Head of caudate nucleus (tissue), 42 donors: Measurements from ENCODE around the gene RALB.
"Not testable (repeated sequence)": the region's sequence is repeated elsewhere in the genome, so short reads cannot be mapped to it uniquely, and the experiment has no call there.

Experiments
- DNase-seq, 42 donors: peaks; one replicate each; pipeline versions ENCODE4 v3.0.0 to v3.0.0-alpha.2; 2020 to 2021; ENCODE audit warnings: mixed read lengths in 7 of 42
- intact Hi-C: fragments of 100-400 bp; cut with DNase I; formaldehyde crosslinking; loops from one replicate; pipeline ENCODE4 v1.15.0; 2022

The RALB gene

GRCh38 chr2:120319123-120319522 is 66.5 kb downstream of the RALB start:
- DNase-seq = no peak
- intact Hi-C loops = loop anchor here (10.0 kb wide), 2 partner anchors 94 to 214 kb away; partner anchors contain the start of gene TMEM185B

DNA sequence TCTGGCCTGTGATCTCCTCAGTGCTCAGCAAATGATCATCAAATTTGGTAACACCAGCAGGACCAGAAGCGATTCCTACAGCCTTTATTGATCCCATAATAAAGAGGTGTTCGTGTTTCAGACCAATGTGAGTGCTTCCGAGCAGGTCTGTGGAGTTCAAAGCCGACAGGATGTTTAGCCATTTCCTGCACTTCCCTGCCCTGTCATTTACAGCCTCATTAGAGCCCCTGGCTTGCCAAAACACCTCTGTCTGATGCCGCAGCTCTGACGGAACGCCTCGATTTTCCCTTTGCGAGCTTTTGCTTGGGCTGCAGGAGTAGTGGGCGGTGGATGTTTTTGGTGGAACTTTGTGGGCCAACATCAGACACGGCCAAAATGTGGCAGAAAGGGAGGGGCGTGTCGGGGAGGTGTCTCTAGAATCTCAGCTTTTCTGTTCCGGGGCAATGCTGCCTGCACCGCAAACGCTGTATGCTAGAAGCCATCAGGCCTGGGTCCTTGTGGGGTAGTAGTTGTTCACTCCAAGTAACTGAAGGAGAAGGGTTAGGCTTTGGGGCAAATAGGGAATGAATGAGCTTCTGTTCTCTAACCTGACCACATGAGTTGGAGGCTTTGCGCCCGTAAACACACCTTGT is 67.2 kb downstream of the RALB start:
- intact Hi-C loops = loop anchor here (10.0 kb wide), 2 partner anchors 95 to 215 kb away; partner anchors contain the start of gene TMEM185B

GRCh38 chr2:120320318-120320851 is 67.7 kb downstream of the RALB start:
- intact Hi-C loops = no loop called here
- DNase-seq = no peak

More for the DNA sequence above, 67.2 kb downstream of the RALB start:
- no peak for DNase-seq

DNA sequence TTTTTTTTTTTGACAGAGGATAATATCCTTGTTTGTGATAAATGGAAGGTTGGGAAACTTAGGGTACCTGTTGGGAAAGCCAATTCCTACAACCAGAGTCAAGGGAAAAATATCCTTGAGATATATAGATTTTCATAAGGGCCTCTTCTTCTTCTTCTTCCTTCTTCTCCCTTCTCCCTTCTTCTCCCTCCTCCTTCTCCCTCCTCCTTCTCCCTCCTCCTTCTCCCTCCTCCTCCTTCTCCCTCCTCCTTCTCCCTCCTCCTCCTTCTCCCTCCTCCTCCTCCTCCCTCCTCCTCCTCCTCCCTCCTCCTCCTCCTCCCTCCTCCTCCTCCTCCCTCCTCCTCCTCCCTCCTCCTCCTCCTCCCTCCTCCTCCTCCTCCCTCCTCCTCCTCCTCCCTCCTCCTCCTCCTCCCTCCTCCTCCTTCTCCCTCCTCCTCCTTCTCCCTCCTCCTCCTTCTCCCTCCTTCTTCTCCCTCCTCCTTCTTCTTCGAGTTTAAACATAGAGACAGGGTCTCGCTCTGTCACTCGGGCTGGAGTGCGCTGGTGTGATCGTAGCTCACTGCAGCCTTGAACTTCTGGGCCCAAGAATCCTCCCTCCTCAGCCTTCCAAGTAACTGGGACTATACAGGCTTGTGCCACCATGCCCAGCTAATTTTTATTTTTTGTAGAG is 68.4 kb downstream of the RALB start:
- intact Hi-C loops, DNase-seq: not testable (repeated sequence)

- DNase-seq = no peak
- intact Hi-C loops = no loop called here
Observed at GRCh38 chr2:120321721-120322284, 69.2 kb downstream of the RALB start.

- DNase-seq = no peak
- intact Hi-C loops = no loop called here
Observed at GRCh38 chr2:120322329-120322728, 69.7 kb downstream of the RALB start.

DNA sequence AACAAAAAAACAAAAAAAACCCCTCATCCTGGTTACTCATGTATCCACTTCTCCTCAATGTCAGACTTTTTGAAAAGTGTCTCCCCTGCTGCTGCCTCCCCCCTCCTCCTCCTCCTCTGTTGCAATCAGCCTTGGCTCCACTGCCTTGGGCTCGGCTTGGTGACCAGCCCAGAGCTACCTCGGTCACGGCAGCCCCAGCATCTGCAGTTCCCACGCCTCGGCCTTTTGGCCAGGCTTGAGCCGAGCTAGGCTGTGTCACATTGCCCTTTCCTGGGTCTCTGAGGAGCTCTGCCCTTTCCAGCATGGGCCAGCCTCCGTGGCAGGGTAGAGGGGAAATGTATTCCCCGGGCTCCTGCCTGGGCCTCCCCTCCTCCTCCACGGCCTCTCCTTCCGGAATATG is 70.6 kb downstream of the RALB start:
- DNase-seq = peak in 9 of 42 donors; percentile 15 to 78 (median 53)

DNA sequence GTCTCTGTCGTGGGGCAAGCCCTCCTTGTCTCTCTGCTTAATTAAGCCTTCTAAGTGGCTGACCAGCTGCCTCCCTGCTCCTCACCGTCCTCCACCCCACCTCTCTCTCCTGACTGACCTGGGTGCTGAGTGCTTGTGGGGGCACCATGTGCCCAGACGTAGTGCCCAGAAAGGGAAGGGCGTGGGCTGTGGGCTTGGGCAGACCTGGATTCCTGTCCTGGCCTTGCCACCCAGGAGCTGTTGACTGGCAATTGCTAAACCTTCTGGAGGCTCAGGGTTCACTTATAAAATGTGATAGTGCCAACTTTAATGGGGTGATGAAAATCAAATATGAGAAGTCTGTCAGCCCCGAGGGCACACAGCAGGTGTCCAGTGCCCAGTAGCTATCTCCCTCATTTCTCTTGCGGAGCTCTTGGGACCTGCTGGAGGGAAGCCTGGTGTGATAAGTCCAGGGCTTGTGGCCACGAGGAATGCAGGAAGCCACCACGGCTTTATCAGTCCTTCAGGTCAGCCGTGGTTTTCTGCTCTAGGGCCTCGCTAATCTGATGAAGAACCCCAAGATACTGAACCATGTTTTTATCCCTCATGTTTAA is 71.3 kb downstream of the RALB start:
- no peak for DNase-seq
- intact Hi-C loops = no loop called here

More for the DNA sequence above, 70.6 kb downstream of the RALB start:
- intact Hi-C loops = no loop called here

DNA sequence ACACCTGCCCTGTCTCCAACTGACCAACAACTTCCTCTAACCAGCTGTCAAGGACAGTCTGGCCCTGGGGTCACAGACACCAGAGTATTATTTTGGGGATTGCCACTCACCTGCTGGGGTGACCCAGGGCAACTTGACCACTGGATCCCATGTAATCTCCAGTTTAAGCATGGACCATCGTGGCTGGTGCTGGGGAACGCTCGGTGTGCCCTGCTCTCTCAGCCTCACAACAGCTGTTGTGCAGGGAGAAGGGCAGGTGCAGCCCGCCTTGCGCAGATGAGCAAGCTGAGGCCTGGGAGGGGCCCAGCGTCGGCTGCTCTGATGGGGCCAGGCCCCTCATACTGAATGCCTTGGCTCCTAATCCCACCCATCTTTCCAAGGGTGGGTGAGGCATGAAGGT is 72.3 kb downstream of the RALB start:
- no peak for DNase-seq
- intact Hi-C loops = no loop called here

GRCh38 chr2:120326066-120326465 is 73.4 kb downstream of the RALB start:
- no peak for DNase-seq
- intact Hi-C loops = no loop called here

GRCh38 chr2:120330946-120331822 is 78.5 kb downstream of the RALB start:
- intact Hi-C loops = no loop called here
- no peak for DNase-seq

- no peak for DNase-seq
- intact Hi-C loops = no loop called here
Observed at GRCh38 chr2:120331903-120332302, 79.3 kb downstream of the RALB start.

DNA sequence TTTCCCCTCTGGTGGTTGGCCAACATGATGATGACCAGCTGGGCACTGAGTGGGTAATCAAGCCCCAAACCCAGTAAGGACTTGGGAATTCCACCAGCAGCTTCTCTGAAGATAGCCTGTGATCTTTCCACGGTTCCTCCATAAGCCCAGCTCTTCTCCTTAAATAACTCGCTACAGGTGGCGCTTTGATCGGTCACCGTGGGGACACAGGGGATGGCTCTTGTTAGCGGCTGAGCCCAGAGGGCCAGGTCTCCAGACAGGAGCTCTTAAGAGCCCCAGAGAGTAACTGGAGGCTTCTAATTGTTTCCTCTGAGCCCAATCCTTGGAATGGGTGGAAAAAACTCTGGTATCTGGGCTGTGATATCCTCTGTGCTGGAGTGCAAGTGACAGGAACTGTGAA is 79.7 kb downstream of the RALB start:
- DNase-seq = no peak
- intact Hi-C loops = no loop called here

GRCh38 chr2:120334068-120334467 is 81.4 kb downstream of the RALB start:
- intact Hi-C loops = no loop called here
- no peak for DNase-seq

- intact Hi-C loops = no loop called here
- DNase-seq = no peak
Observed at GRCh38 chr2:120336749-120337148, 84.1 kb downstream of the RALB start.

DNA sequence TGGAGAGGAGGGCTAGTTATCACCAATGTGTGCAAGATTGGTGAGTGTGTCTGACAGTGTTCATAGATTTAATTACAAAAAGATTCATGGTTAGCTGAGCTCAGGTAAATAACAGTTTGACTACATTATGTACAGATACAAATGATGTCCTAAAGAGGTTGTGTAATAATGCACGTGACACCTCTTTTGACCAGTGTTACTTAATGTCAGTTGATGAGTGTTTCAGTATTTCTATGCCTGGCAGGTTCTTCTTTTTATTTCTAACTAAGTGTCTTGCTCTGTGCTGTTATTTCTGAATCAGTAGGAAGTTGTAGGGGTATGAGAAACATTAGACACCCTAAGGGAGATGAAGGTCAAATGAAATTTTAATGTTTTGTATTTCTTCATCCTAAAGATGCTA is 85.4 kb downstream of the RALB start:
- DNase-seq = no peak
- intact Hi-C loops = no loop called here

- intact Hi-C loops = loop anchor here (2.0 to 10.0 kb wide), 2 partner anchors 173 to 333 kb away; no protein-coding TSS in a partner anchor
- no peak for DNase-seq
Observed at GRCh38 chr2:120341977-120342376, 89.3 kb downstream of the RALB start.

- DNase-seq = no peak
- intact Hi-C loops = loop anchor here (2.0 to 10.0 kb wide), 2 partner anchors 172 to 332 kb away; no protein-coding TSS in a partner anchor
Observed at GRCh38 chr2:120342446-120342845, 89.8 kb downstream of the RALB start.

DNA sequence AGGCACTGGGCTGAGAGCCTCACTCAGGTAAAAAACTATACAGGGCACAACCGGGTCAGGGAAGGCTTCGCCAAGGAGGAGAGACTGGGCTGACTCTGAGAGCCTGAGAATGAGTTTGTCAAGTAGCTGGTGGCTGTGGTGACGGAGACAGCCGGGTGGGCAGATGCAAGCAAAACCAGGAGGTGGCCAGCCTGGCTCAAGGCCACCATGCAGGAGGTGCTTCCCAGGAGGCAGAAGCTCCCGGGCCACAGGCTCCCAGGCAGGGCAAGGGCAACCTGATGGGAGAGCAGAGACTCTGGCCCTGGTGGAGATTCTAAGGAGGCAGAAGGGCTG is 90.4 kb downstream of the RALB start:
- no peak for DNase-seq
- intact Hi-C loops = loop anchor here (2.0 to 10.0 kb wide), 2 partner anchors 172 to 332 kb away; no protein-coding TSS in a partner anchor
